Measurements from ENCODE around the gene NGRN.

The NGRN gene

GRCh38 chr15:90286678-90287077 lies 21.2 kb downstream of the NGRN start:
- Histone ChIP-seq H3K4me1 (ENCODE audit: control insufficient read depth, insufficient read depth, low read depth, low read length) (no peaks in the 10 kb centered on the region), H4K91ac (ENCODE audit: low read length) (no peak overlapping the region)

GRCh38 chr15:90287101-90287500 lies 21.6 kb downstream of the NGRN start:
- Histone ChIP-seq H3K18ac (ENCODE audit: low read depth in 1 of 2, low read length in 2 of 2) (no peak overlapping the region), H2AFZ (ENCODE audit: low read depth, low read length) (no peak overlapping the region), H3K14ac (ENCODE audit: low read length in 2 of 2) (no peak overlapping the region), H3K27me3 (ENCODE audit: control insufficient read depth in 1 of 2, insufficient read depth in 1 of 2, low read length in 2 of 2) (no peaks in the 10 kb centered on the region), H2BK15ac (ENCODE audit: low read depth, poor library complexity, severe bottlenecking) (no peak overlapping the region), H3K36me3 (ENCODE audit: control insufficient read depth in 1 of 2, insufficient read depth in 2 of 2, low read depth in 1 of 2, low read length in 2 of 2) (no peaks in the 10 kb centered on the region), H3K9me3 (ENCODE audit: control insufficient read depth, low read length) (no peaks in the 10 kb centered on the region), H3K23ac (ENCODE audit: low read length in 2 of 2) (no peak overlapping the region), H3K4me1 (ENCODE audit: control insufficient read depth, insufficient read depth, low read depth, low read length) (no peaks in the 10 kb centered on the region), H4K8ac (ENCODE audit: low read length) (no peak overlapping the region), H2BK12ac (ENCODE audit: low read length in 2 of 2) (no peak overlapping the region), H3K4me3 (ENCODE audit: insufficient read depth in 1 of 2, low read depth in 1 of 2, low read length in 2 of 2) (peak overlapping the region in 1 of 2 experiments; percentile 39), H2AK5ac (ENCODE audit: low read length, severe bottlenecking) (no peak overlapping the region), H3K4me2 (ENCODE audit: low read length, poor library complexity, severe bottlenecking) (no peak overlapping the region), H3K9ac (ENCODE audit: low read length) (peak overlapping the region; percentile 58), H4K91ac (ENCODE audit: low read length) (no peak overlapping the region), H3K79me1 (replicated peaks; ENCODE audit: low read length, poor library complexity, severe bottlenecking) (no peaks in the 10 kb centered on the region), H3K4ac (ENCODE audit: low read depth in 1 of 2, low read length in 2 of 2) (no peak overlapping the region), H2BK120ac (ENCODE audit: low read depth, low read length) (no peak overlapping the region), H2BK5ac (ENCODE audit: low read depth, low read length, poor library complexity, severe bottlenecking) (no peak overlapping the region), H3K27ac (ENCODE audit: low read length, poor library complexity, severe bottlenecking) (no peak overlapping the region)
- 80% methylated on average over 5 of the region's 5 CpGs for WGBS
- DNase-seq: no peak

More at GRCh38 chr15:90286678-90287077, 21.2 kb downstream of the NGRN start:
- H2BK15ac ChIP-seq (ENCODE audit: low read depth, poor library complexity, severe bottlenecking): no peak overlapping the region
- no peak overlapping the region for H3K27ac ChIP-seq (ENCODE audit: low read length, poor library complexity, severe bottlenecking)
- no peak overlapping the region for H2BK12ac ChIP-seq (ENCODE audit: low read length in 2 of 2)
- H3K4ac ChIP-seq (ENCODE audit: low read depth in 1 of 2, low read length in 2 of 2): no peak overlapping the region
- H2BK120ac ChIP-seq (ENCODE audit: low read depth, low read length): no peak overlapping the region
- DNase-seq: peak; percentile 24
- no peak overlapping the region for H4K8ac ChIP-seq (ENCODE audit: low read length)
- H3K23ac ChIP-seq (ENCODE audit: low read length in 2 of 2): no peak overlapping the region
- H2AK5ac ChIP-seq (ENCODE audit: low read length, severe bottlenecking): no peak overlapping the region
- H3K36me3 ChIP-seq (ENCODE audit: control insufficient read depth in 1 of 2, insufficient read depth in 2 of 2, low read depth in 1 of 2, low read length in 2 of 2): no peaks in the 10 kb centered on the region
- H3K9ac ChIP-seq (ENCODE audit: low read length): peak overlapping the region; percentile 58
- no peak overlapping the region for H3K18ac ChIP-seq (ENCODE audit: low read depth in 1 of 2, low read length in 2 of 2)
- no peak overlapping the region for H2BK5ac ChIP-seq (ENCODE audit: low read depth, low read length, poor library complexity, severe bottlenecking)
- H3K79me1 ChIP-seq (replicated peaks; ENCODE audit: low read length, poor library complexity, severe bottlenecking): no peaks in the 10 kb centered on the region
- no peak overlapping the region for H3K4me2 ChIP-seq (ENCODE audit: low read length, poor library complexity, severe bottlenecking)
- H3K4me3 ChIP-seq (ENCODE audit: insufficient read depth in 1 of 2, low read depth in 1 of 2, low read length in 2 of 2): no peak overlapping the region
- H3K14ac ChIP-seq (ENCODE audit: low read length in 2 of 2): no peak overlapping the region
- no peaks in the 10 kb centered on the region for H3K9me3 ChIP-seq (ENCODE audit: control insufficient read depth, low read length)
- H2AFZ ChIP-seq (ENCODE audit: low read depth, low read length): no peak overlapping the region
- H3K27me3 ChIP-seq (ENCODE audit: control insufficient read depth in 1 of 2, insufficient read depth in 1 of 2, low read length in 2 of 2): no peaks in the 10 kb centered on the region

GRCh38 chr15:90287946-90288345 lies 22.5 kb downstream of the NGRN start:
- no peak overlapping the region for H2BK15ac ChIP-seq (ENCODE audit: low read depth, poor library complexity, severe bottlenecking)
- H3K4me1 ChIP-seq (ENCODE audit: control insufficient read depth, insufficient read depth, low read depth, low read length): no peaks in the 10 kb centered on the region
- H3K9ac ChIP-seq (ENCODE audit: low read length): peak overlapping the region; percentile 58
- no peak overlapping the region for H2AK5ac ChIP-seq (ENCODE audit: low read length, severe bottlenecking)
- H2BK5ac ChIP-seq (ENCODE audit: low read depth, low read length, poor library complexity, severe bottlenecking): no peak overlapping the region
- H2BK120ac ChIP-seq (ENCODE audit: low read depth, low read length): no peak overlapping the region
- H3K9me3 ChIP-seq (ENCODE audit: control insufficient read depth, low read length): no peaks in the 10 kb centered on the region
- no peak overlapping the region for H3K14ac ChIP-seq (ENCODE audit: low read length in 2 of 2)
- H3K27me3 ChIP-seq (ENCODE audit: control insufficient read depth in 1 of 2, insufficient read depth in 1 of 2, low read length in 2 of 2): no peaks in the 10 kb centered on the region
- H3K27ac ChIP-seq (ENCODE audit: low read length, poor library complexity, severe bottlenecking): no peak overlapping the region
- no peak overlapping the region for H3K23ac ChIP-seq (ENCODE audit: low read length in 2 of 2)
- H3K36me3 ChIP-seq (ENCODE audit: control insufficient read depth in 1 of 2, insufficient read depth in 2 of 2, low read depth in 1 of 2, low read length in 2 of 2): no peaks in the 10 kb centered on the region
- no peak for DNase-seq
- H2AFZ ChIP-seq (ENCODE audit: low read depth, low read length): no peak overlapping the region
- 88% methylated on average over 5 of the region's 6 CpGs for whole genome bisulfite sequencing
- H3K4ac ChIP-seq (ENCODE audit: low read depth in 1 of 2, low read length in 2 of 2): no peak overlapping the region
- H4K91ac ChIP-seq (ENCODE audit: low read length): no peak overlapping the region
- no peak overlapping the region for H3K4me2 ChIP-seq (ENCODE audit: low read length, poor library complexity, severe bottlenecking)
- no peak overlapping the region for H4K8ac ChIP-seq (ENCODE audit: low read length)
- H3K79me1 ChIP-seq (replicated peaks; ENCODE audit: low read length, poor library complexity, severe bottlenecking): no peaks in the 10 kb centered on the region
- no peak overlapping the region for H3K18ac ChIP-seq (ENCODE audit: low read depth in 1 of 2, low read length in 2 of 2)
- no peak overlapping the region for H2BK12ac ChIP-seq (ENCODE audit: low read length in 2 of 2)
- H3K4me3 ChIP-seq (ENCODE audit: insufficient read depth in 1 of 2, low read depth in 1 of 2, low read length in 2 of 2): no peak overlapping the region

GRCh38 chr15:90291679-90292356 lies 26.3 kb downstream of the NGRN start:
- H4K91ac ChIP-seq (ENCODE audit: low read length): no peak overlapping the region
- no peak overlapping the region for H3K18ac ChIP-seq (ENCODE audit: low read depth in 1 of 2, low read length in 2 of 2)
- H3K4me1 ChIP-seq (ENCODE audit: control insufficient read depth, insufficient read depth, low read depth, low read length): peaks cover 10% of the 10 kb centered on the region
- WGBS: 74% methylated on average over 15 of the region's 16 CpGs
- no peak overlapping the region for H3K9ac ChIP-seq (ENCODE audit: low read length)
- no peak overlapping the region for H3K4me2 ChIP-seq (ENCODE audit: low read length, poor library complexity, severe bottlenecking)
- H2BK5ac ChIP-seq (ENCODE audit: low read depth, low read length, poor library complexity, severe bottlenecking): no peak overlapping the region
- no peak overlapping the region for H4K8ac ChIP-seq (ENCODE audit: low read length)
- no peaks in the 10 kb centered on the region for H3K36me3 ChIP-seq (ENCODE audit: control insufficient read depth in 1 of 2, insufficient read depth in 2 of 2, low read depth in 1 of 2, low read length in 2 of 2)
- no peak overlapping the region for H2AFZ ChIP-seq (ENCODE audit: low read depth, low read length)
- H3K79me1 ChIP-seq (replicated peaks; ENCODE audit: low read length, poor library complexity, severe bottlenecking): no peaks in the 10 kb centered on the region
- no peak overlapping the region for H3K4me3 ChIP-seq (ENCODE audit: insufficient read depth in 1 of 2, low read depth in 1 of 2, low read length in 2 of 2)
- H3K23ac ChIP-seq (ENCODE audit: low read length in 2 of 2): no peak overlapping the region
- H2BK15ac ChIP-seq (ENCODE audit: low read depth, poor library complexity, severe bottlenecking): no peak overlapping the region
- H2AK5ac ChIP-seq (ENCODE audit: low read length, severe bottlenecking): no peak overlapping the region
- DNase-seq: no peak
- no peak overlapping the region for H3K4ac ChIP-seq (ENCODE audit: low read depth in 1 of 2, low read length in 2 of 2)
- no peak overlapping the region for H3K14ac ChIP-seq (ENCODE audit: low read length in 2 of 2)
- no peak overlapping the region for H3K27ac ChIP-seq (ENCODE audit: low read length, poor library complexity, severe bottlenecking)
- no peak overlapping the region for H2BK120ac ChIP-seq (ENCODE audit: low read depth, low read length)
- H3K9me3 ChIP-seq (ENCODE audit: control insufficient read depth, low read length): no peaks in the 10 kb centered on the region
- H2BK12ac ChIP-seq (ENCODE audit: low read length in 2 of 2): no peak overlapping the region
- H3K27me3 ChIP-seq (ENCODE audit: control insufficient read depth in 1 of 2, insufficient read depth in 1 of 2, low read length in 2 of 2): peaks cover 0 to 7% of the 10 kb centered on the region in 2 experiments

Measured in mesenchymal stem cell (in vitro differentiated cells and primary cell).